Natural killer cell (primary cell): ENCODE results near the gene SH3PXD2A. TPM values are rescaled to one million over a fixed set of nuclear protein-coding genes. Genes with fewer than 3 reads are reported as not detected.

Experiments
- ATAC-seq, 3 donors: fragments of 150-1000 bp in 2 of 3; fragments of 200-7000 bp in 1 of 3; cut with Tn5 transposase; 1 replicate in 1 of 3; 2 replicates in 2 of 3; pipeline ENCODE4 v1.10.0; 2021; ENCODE audit warnings: mild to moderate bottlenecking in 2 of 3, moderate library complexity in 2 of 3
- DNase-seq, 2 donors: peaks; one replicate each; pipeline versions ENCODE4 v3.0.0 to v3.0.0-alpha.2; 2013 to 2021; ENCODE audit warnings: mixed read lengths in 1 of 2
- H3K27ac ChIP-seq: one replicate; pipeline ENCODE4 v1.5.1; 2013; ENCODE audit warnings: mild to moderate bottlenecking, low read length
- H3K27me3 ChIP-seq: one replicate; pipeline ENCODE4 v1.6.1; 2013; ENCODE audit warnings: low read length; ENCODE audit not compliant: control insufficient read depth, insufficient read depth
- H3K36me3 ChIP-seq: one replicate; pipeline ENCODE4 v1.6.1; 2013; ENCODE audit warnings: low read length; ENCODE audit not compliant: control insufficient read depth, insufficient read depth
- H3K4me1 ChIP-seq: one replicate; pipeline ENCODE4 v1.6.1; 2013; ENCODE audit warnings: low read length; ENCODE audit not compliant: control insufficient read depth, insufficient read depth
- H3K4me3 ChIP-seq: one replicate; pipeline ENCODE4 v1.5.1; 2013; ENCODE audit warnings: low read length
- H3K9me3 ChIP-seq: one replicate; pipeline ENCODE4 v1.6.1; 2013; ENCODE audit warnings: low read length; ENCODE audit not compliant: control insufficient read depth, insufficient read depth
- H3K27ac Mint-ChIP-seq, 2 donors: one replicate each; pipeline ENCODE4 v1.8.0; 2022; ENCODE audit warnings: mild to moderate bottlenecking in 2 of 2, mixed read lengths in 2 of 2, moderate library complexity in 1 of 2
- H3K27me3 Mint-ChIP-seq, 2 donors: one replicate each; pipeline ENCODE4 v1.8.0; 2022; ENCODE audit warnings: low read depth in 2 of 2, mixed read lengths in 2 of 2
- H3K36me3 Mint-ChIP-seq: one replicate; pipeline ENCODE4 v1.8.0; 2022; ENCODE audit warnings: mixed read lengths
- H3K4me1 Mint-ChIP-seq, 2 donors: one replicate each; pipeline ENCODE4 v1.8.0; 2022; ENCODE audit warnings: mixed read lengths in 2 of 2
- H3K4me3 Mint-ChIP-seq: one replicate; pipeline ENCODE4 v1.8.0; 2022; ENCODE audit warnings: mild to moderate bottlenecking, moderate library complexity, mixed read lengths
- H3K9me3 Mint-ChIP-seq, 2 donors: one replicate each; pipeline ENCODE4 v1.8.0; 2022; ENCODE audit warnings: mixed read lengths in 2 of 2
- CTCF ChIP-seq: fragments of 200-600 bp; IDR thresholded peaks from one replicate; pipeline ENCODE4 v1.8.0; 2022; ENCODE audit warnings: antibody characterized with exemption
- WGBS: methylation state at CpG from one replicate; pipeline ENCODE4 v1.1.7; 2013; ENCODE audit warnings: missing lambda C conversion rate; ENCODE audit not compliant: insufficient coverage; 5-methylcytosine and 5-hydroxymethylcytosine counted together
- intact Hi-C: fragments of 100-400 bp; cut with micrococcal nuclease; formaldehyde crosslinking; loops from one replicate; pipeline ENCODE4 v1.14.2; 2022
- total RNA-seq, 4 donors: library from RNA; stranded (reverse); fragments of 120-200 nt in 1 of 4; gene quantifications; one replicate each; pipeline versions ENCODE4 v1.2.3 to v1.2.4, GENCODE V29; 2013 to 2022

The SH3PXD2A gene
- total RNA-seq, 3 donors from 2014 or later (not counting 1 experiment from before 2014, with no cell fraction given) = 3.3 to 7.0 (median 4.9) TPM

GRCh38 chr10:103893817-103894216 is 38.4 kb upstream of the SH3PXD2A start:
- peaks cover 40% of the 10 kb centered on the region for H3K36me3 Mint-ChIP-seq
- WGBS = 56% methylated on average over 2 of the region's 2 CpGs
- no peak for ATAC-seq
- no peak for DNase-seq
- H3K9me3 Mint-ChIP-seq = no peaks in the 10 kb centered on the region
- Histone ChIP-seq H3K27me3 (no peaks in the 10 kb centered on the region), H3K9me3 (no peaks in the 10 kb centered on the region), H3K4me1 (no peaks in the 10 kb centered on the region), H3K36me3 (peaks cover 80% of the 10 kb centered on the region), H3K4me3 (no peak overlapping the region), H3K27ac (peak overlapping the region; percentile 8)
- H3K27ac Mint-ChIP-seq = peak overlapping the region; percentile 89 to 94
- H3K4me3 Mint-ChIP-seq = no peak overlapping the region
- H3K4me1 Mint-ChIP-seq = peaks cover 35 to 36% of the 10 kb centered on the region in 2 donors
- intact Hi-C loops = no loop called here
- no peaks in the 10 kb centered on the region for H3K27me3 Mint-ChIP-seq
- TF ChIP-seq CTCF = no peak

- Mint-ChIP-seq H3K4me3 (no peak overlapping the region), H3K27ac (peak overlapping the region in 1 of 2 donors; percentile 57), H3K36me3 (peaks cover 25% of the 10 kb centered on the region), H3K9me3 (no peaks in the 10 kb centered on the region), H3K27me3 (no peaks in the 10 kb centered on the region), H3K4me1 (peaks cover 39 to 43% of the 10 kb centered on the region in 2 donors)
- Histone ChIP-seq H3K4me3 (no peak overlapping the region), H3K4me1 (no peaks in the 10 kb centered on the region), H3K27me3 (no peaks in the 10 kb centered on the region), H3K9me3 (no peaks in the 10 kb centered on the region), H3K27ac (no peak overlapping the region), H3K36me3 (peaks cover 80% of the 10 kb centered on the region)
- ATAC-seq = no peak
- WGBS = 88% methylated on average over 3 of the region's 3 CpGs
- intact Hi-C loops = no loop called here
- no peak for DNase-seq
- no peak for TF ChIP-seq CTCF
Observed at GRCh38 chr10:103892181-103892580, 36.8 kb upstream of the SH3PXD2A start.

GRCh38 chr10:103890688-103891087 is 35.3 kb upstream of the SH3PXD2A start:
- Mint-ChIP-seq H3K4me1 (peaks cover 32 to 36% of the 10 kb centered on the region in 2 donors), H3K36me3 (peaks cover 17% of the 10 kb centered on the region), H3K4me3 (no peak overlapping the region), H3K27ac (peak overlapping the region in 1 of 2 donors; percentile 59), H3K9me3 (no peaks in the 10 kb centered on the region), H3K27me3 (no peaks in the 10 kb centered on the region)
- H3K4me1 ChIP-seq = no peaks in the 10 kb centered on the region
- no peak for DNase-seq
- no peaks in the 10 kb centered on the region for H3K27me3 ChIP-seq
- 100% methylated on average over 2 of the region's 2 CpGs for WGBS
- H3K27ac ChIP-seq = no peak overlapping the region
- H3K36me3 ChIP-seq = peaks cover 75% of the 10 kb centered on the region
- intact Hi-C loops = no loop called here
- ATAC-seq = no peak
- TF ChIP-seq CTCF = no peak
- no peak overlapping the region for H3K4me3 ChIP-seq
- H3K9me3 ChIP-seq = no peaks in the 10 kb centered on the region

- intact Hi-C loops = no loop called here
- no peaks in the 10 kb centered on the region for H3K27me3 ChIP-seq
- Mint-ChIP-seq H3K4me1 (peaks cover 28 to 32% of the 10 kb centered on the region in 2 donors), H3K36me3 (peaks cover 16% of the 10 kb centered on the region), H3K27me3 (no peaks in the 10 kb centered on the region), H3K4me3 (no peak overlapping the region), H3K9me3 (no peaks in the 10 kb centered on the region), H3K27ac (peak overlapping the region; percentile 53 to 59)
- no peak overlapping the region for H3K27ac ChIP-seq
- ATAC-seq = no peak
- peaks cover 74% of the 10 kb centered on the region for H3K36me3 ChIP-seq
- no peak for DNase-seq
- WGBS = 86% methylated on average over 4 of the region's 4 CpGs
- no peak for TF ChIP-seq CTCF
- H3K9me3 ChIP-seq = no peaks in the 10 kb centered on the region
- H3K4me3 ChIP-seq = no peak overlapping the region
- no peaks in the 10 kb centered on the region for H3K4me1 ChIP-seq
Observed at GRCh38 chr10:103890194-103890658, 34.9 kb upstream of the SH3PXD2A start.
